Measurements from ENCODE around the gene SLC31A2. TPM values are rescaled to one million over a fixed set of nuclear protein-coding genes. Genes with fewer than 3 reads are reported as not detected.

SLC31A2 gene
- total RNA-seq, 1 experiment from 2014 or later = 15.1 TPM

- CTCF ChIA-PET = no interaction called here
- DNase-seq = no peak
- intact Hi-C loops (cut with micrococcal nuclease; ENCODE audit: unreplicated experiment) = no loop called here
- POLR2A ChIA-PET (ENCODE audit: unreplicated experiment) = no interaction called here
- H2AFZ ChIP-seq = no peak overlapping the region
- H3K4me2 ChIP-seq = no peak overlapping the region
- H3K9me3 ChIP-seq (ENCODE audit: insufficient read depth, low read depth) = peaks cover 3% of the 10 kb centered on the region; the same call in 1 of the 2 replicates
- H3K79me2 ChIP-seq (ENCODE audit: low read depth) = no peaks in the 10 kb centered on the region
- H4K20me1 ChIP-seq (ENCODE audit: insufficient read depth) = no peaks in the 10 kb centered on the region
- H3K4me3 ChIP-seq = no peak overlapping the region
- no TSS peak for BruUV-seq (replicated peaks)
- TF ChIP-seq CTCF (conservative IDR thresholded peaks at IDR 0.05) = no peak
- no peak for TF ChIP-seq EZH2 (IDR thresholded peaks at IDR 0.05; ENCODE audit: low read depth)
- H3F3A ChIP-seq (ENCODE audit: insufficient read depth, low read depth) = no peaks in the 10 kb centered on the region
- H3K4me1 ChIP-seq (replicated peaks; ENCODE audit: insufficient read depth) = no peaks in the 10 kb centered on the region
- H3K36me3 ChIP-seq (ENCODE audit: low read depth) = peaks cover 32% of the 10 kb centered on the region
- H3K27me3 ChIP-seq (ENCODE audit: insufficient read depth, low read depth) = no peaks in the 10 kb centered on the region
- no peak overlapping the region for H3K27ac ChIP-seq
- H3K9me2 ChIP-seq (ENCODE audit: insufficient read depth) = no peaks in the 10 kb centered on the region
Observed at GRCh38 chr9:113173341-113173740, 22.5 kb downstream of the SLC31A2 start.

- Histone ChIP-seq H3F3A (ENCODE audit: insufficient read depth, low read depth) (no peaks in the 10 kb centered on the region), H3K79me2 (ENCODE audit: low read depth) (no peaks in the 10 kb centered on the region), H3K27me3 (ENCODE audit: insufficient read depth, low read depth) (no peaks in the 10 kb centered on the region), H3K27ac (no peak overlapping the region), H3K9me2 (ENCODE audit: insufficient read depth) (no peaks in the 10 kb centered on the region), H3K36me3 (ENCODE audit: low read depth) (peaks cover 42% of the 10 kb centered on the region), H3K4me1 (replicated peaks; ENCODE audit: insufficient read depth) (no peaks in the 10 kb centered on the region), H3K9me3 (ENCODE audit: insufficient read depth, low read depth) (peaks cover 3% of the 10 kb centered on the region; the same call in 1 of the 2 replicates), H3K4me3 (no peak overlapping the region), H2AFZ (no peak overlapping the region), H4K20me1 (ENCODE audit: insufficient read depth) (no peaks in the 10 kb centered on the region), H3K4me2 (no peak overlapping the region)
- intact Hi-C loops (cut with micrococcal nuclease; ENCODE audit: unreplicated experiment) = no loop called here
- BruUV-seq (replicated peaks) = no TSS peak
- POLR2A ChIA-PET (ENCODE audit: unreplicated experiment) = interaction anchor here (0.7 kb wide), 1 partner anchor 13 kb away, joined by 3 read pairs; no protein-coding TSS in a partner anchor
- CTCF ChIA-PET = no interaction called here
- TF ChIP-seq EZH2 (IDR thresholded peaks at IDR 0.05; ENCODE audit: low read depth) = no peak
- TF ChIP-seq CTCF (conservative IDR thresholded peaks at IDR 0.05) = no peak
- DNase-seq = no peak
Observed at GRCh38 chr9:113176803-113177202, 26.0 kb downstream of the SLC31A2 start.

GRCh38 chr9:113177251-113177650 lies 26.4 kb downstream of the SLC31A2 start:
- no peaks in the 10 kb centered on the region for H4K20me1 ChIP-seq (ENCODE audit: insufficient read depth)
- peaks cover 3% of the 10 kb centered on the region; the same call in 1 of the 2 replicates for H3K9me3 ChIP-seq (ENCODE audit: insufficient read depth, low read depth)
- no peaks in the 10 kb centered on the region for H3K27me3 ChIP-seq (ENCODE audit: insufficient read depth, low read depth)
- no peak for DNase-seq
- H3K4me1 ChIP-seq (replicated peaks; ENCODE audit: insufficient read depth) = no peaks in the 10 kb centered on the region
- ChIA-PET CTCF (no interaction called here), POLR2A (ENCODE audit: unreplicated experiment) (no interaction called here)
- no peak overlapping the region for H2AFZ ChIP-seq
- H3K9me2 ChIP-seq (ENCODE audit: insufficient read depth) = no peaks in the 10 kb centered on the region
- no peaks in the 10 kb centered on the region for H3F3A ChIP-seq (ENCODE audit: insufficient read depth, low read depth)
- H3K79me2 ChIP-seq (ENCODE audit: low read depth) = no peaks in the 10 kb centered on the region
- H3K4me2 ChIP-seq = no peak overlapping the region
- peaks cover 47% of the 10 kb centered on the region for H3K36me3 ChIP-seq (ENCODE audit: low read depth)
- intact Hi-C loops (cut with micrococcal nuclease; ENCODE audit: unreplicated experiment) = no loop called here
- no TSS peak for BruUV-seq (replicated peaks)
- no peak overlapping the region for H3K4me3 ChIP-seq
- TF ChIP-seq CTCF (conservative IDR thresholded peaks at IDR 0.05) (no peak), EZH2 (IDR thresholded peaks at IDR 0.05; ENCODE audit: low read depth) (no peak)
- no peak overlapping the region for H3K27ac ChIP-seq

All from PC-9 (cell line).